AG04449 (cell line): ENCODE results near the gene SUPT3H.

Experiments
- CTCF ChIA-PET: fragments of 350-600 bp; formaldehyde crosslinking; extraction: SDS; loops from one replicate; lab custom pipeline; 2021; ENCODE audit warnings: antibody characterized with exemption; lab: Yijun Ruan, JAX
- POLR2A ChIA-PET: fragments of 400-600, 350-600 bp; formaldehyde crosslinking; extraction: SDS; loops from one replicate; lab custom pipeline; 2020; ENCODE audit warnings: antibody characterized with exemption, inconsistent platforms; lab: Yijun Ruan, JAX
- DNase-seq: peaks from one replicate; pipeline ENCODE4 v3.0.0-alpha.2; 2010; ENCODE audit warnings: low read depth, low spot score
- H3K4me3 ChIP-seq: 2 replicates; pipeline ENCODE4 v1.5.1; 2011; ENCODE audit warnings: low read depth, mild to moderate bottlenecking, control low read depth, low read length
- TF ChIP-seq, protein P1 (sequence below): IDR thresholded peaks from one replicate; pipeline ENCODE4 v1.5.1; 2011; ENCODE audit warnings: mild to moderate bottlenecking, moderate library complexity, low read length, control low read depth, inconsistent platforms; ENCODE audit not compliant: insufficient read depth; ENCODE audit errors: missing control alignments

Gene SUPT3H

DNA sequence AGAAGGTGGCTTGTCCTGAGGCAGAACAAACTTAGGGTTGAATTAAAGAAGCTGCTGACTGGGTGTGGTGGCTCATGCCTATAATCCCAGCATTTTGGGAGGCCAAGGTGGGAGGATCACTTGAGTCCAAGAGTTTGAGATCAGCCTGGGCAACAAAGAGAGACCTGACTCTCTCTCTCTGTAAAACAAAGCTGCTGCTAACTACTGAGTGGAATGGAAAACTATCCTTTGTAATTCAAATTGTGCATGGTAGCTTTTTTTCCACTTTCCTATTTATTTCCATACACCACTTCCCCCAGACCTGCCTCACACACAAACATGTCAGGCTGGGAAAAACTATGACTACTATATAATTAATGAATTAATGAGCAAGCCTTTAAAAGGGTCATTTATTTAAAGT, 553.2 kb downstream of the SUPT3H start:
- DNase-seq: no peak
- no peak overlapping the region for H3K4me3 ChIP-seq
- ChIA-PET POLR2A (no interaction called here), CTCF (interaction anchor here (0.7 to 1.5 kb wide), 3 partner anchors 140 to 167 kb away, joined by 3 to 4 read pairs (median 3); no protein-coding TSS in a partner anchor)
- TF ChIP-seq, protein P1, sequence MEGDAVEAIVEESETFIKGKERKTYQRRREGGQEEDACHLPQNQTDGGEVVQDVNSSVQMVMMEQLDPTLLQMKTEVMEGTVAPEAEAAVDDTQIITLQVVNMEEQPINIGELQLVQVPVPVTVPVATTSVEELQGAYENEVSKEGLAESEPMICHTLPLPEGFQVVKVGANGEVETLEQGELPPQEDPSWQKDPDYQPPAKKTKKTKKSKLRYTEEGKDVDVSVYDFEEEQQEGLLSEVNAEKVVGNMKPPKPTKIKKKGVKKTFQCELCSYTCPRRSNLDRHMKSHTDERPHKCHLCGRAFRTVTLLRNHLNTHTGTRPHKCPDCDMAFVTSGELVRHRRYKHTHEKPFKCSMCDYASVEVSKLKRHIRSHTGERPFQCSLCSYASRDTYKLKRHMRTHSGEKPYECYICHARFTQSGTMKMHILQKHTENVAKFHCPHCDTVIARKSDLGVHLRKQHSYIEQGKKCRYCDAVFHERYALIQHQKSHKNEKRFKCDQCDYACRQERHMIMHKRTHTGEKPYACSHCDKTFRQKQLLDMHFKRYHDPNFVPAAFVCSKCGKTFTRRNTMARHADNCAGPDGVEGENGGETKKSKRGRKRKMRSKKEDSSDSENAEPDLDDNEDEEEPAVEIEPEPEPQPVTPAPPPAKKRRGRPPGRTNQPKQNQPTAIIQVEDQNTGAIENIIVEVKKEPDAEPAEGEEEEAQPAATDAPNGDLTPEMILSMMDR: no peak

DNA sequence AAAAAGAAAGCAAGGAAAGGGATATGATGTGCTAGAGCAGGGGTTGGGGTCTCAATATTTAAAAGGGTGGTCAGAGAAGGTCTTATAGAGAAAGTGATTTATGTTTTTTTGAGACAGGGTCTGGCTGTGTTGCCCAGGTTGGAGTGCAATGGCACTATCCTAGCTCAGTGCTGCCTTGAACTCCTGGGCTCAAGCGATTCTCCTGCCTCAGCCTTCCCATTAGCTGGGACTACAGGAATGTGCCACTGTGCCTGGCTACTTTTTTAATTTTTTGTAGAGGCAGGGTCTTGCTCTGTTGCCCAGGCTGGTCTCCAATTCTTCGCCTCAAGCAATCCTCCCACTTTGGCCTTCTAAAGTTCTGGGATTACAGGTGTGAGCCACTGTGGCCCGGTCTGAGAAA, 557.0 kb downstream of the SUPT3H start:
- H3K4me3 ChIP-seq: no peak overlapping the region
- TF ChIP-seq, protein P1: no peak
- no peak for DNase-seq
- POLR2A ChIA-PET: no interaction called here
- CTCF ChIA-PET: interaction anchor here (1.0 to 1.2 kb wide), 2 partner anchors 20 to 165 kb away, joined by 3 to 4 read pairs; no protein-coding TSS in a partner anchor

DNA sequence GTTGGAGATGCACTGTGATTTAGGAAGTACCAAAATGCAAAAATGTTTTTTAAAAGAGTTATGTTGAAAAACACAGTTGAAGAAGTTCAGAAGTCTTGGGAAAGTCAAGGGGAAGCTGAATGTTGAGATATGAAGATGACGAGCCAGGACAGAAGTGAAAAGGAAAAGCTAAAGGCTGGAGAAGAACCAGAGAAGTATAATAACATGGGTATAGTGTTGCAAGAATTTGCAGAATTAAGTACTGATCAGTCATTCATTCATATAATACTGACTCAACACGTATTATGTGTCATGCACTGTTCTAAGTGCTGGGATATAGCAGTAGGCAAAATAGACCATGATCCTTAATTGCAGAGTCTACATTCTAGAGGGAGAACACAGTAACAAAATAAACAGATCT, 557.4 kb downstream of the SUPT3H start:
- no peak overlapping the region for H3K4me3 ChIP-seq
- TF ChIP-seq, protein P1: no peak
- no peak for DNase-seq
- POLR2A ChIA-PET: no interaction called here
- CTCF ChIA-PET: interaction anchor here (1.0 to 1.2 kb wide), 2 partner anchors 165 to 345 kb away, joined by 3 read pairs; no protein-coding TSS in a partner anchor

DNA sequence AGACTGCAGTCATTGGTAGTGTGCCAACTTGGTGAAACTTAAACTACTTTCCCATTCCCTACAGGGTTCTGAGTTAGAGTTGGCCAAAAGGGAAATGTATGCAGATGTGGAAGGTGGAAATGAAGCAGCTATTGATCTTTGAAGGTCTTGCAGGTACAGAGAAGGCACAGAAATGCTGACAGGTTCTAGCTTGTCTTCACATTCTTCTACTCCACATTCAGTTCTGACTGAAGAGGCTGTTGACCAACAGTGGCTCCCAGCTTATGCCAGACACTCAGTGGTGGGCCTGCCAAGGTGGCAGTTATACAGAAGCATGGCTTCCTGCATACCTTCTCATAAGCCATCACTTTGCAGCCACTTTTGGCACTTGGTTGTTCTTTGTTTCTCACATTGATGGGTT, 566.3 kb downstream of the SUPT3H start:
- TF ChIP-seq, protein P1: no peak
- DNase-seq: no peak
- ChIA-PET CTCF (no interaction called here), POLR2A (no interaction called here)
- no peak overlapping the region for H3K4me3 ChIP-seq

DNA sequence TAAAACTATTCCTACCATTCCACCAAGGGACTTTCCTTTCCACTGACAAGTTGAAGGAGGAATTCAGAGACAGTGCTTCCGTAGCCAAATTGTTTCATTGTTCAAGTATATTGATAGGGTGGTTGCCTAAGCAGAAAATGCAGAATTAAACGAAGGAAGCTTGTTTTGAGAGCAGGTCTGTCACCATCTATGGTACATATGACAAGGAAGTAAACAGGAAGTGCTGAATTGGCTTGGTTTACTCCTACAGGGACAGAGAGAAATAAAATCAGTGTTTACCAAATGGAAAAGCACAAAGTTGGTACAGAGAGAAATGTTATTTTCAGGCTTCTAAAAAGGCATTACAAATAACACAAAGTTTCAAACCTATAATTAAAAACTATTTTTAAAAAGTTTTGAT, 568.5 kb downstream of the SUPT3H start:
- POLR2A ChIA-PET: no interaction called here
- no peak overlapping the region for H3K4me3 ChIP-seq
- TF ChIP-seq, protein P1: no peak
- DNase-seq: no peak
- CTCF ChIA-PET: interaction anchor here (0.7 kb wide), 1 partner anchor 25 kb away, joined by 3 read pairs; no protein-coding TSS in a partner anchor

DNA sequence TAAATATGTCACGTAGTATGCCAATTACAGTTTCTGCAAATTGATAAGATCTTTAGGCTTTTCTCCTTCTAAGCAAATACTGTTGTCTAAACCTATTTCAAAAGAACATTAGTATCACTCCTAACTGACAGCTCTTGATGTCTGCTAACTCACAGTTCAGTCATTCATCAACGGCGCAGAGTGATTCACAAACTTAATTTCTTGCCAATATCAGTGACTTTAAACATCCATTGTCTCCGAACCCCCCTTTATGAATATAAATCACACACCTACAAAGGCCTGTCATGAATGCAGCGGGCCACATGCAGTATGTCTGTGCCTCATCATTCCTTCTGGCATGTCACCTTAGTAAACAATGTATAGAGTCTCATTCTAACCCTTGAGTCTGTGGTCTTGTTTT, 569.6 kb downstream of the SUPT3H start:
- H3K4me3 ChIP-seq: no peak overlapping the region
- no peak for DNase-seq
- CTCF ChIA-PET: interaction anchor here (1.0 kb wide), 1 partner anchor 152 kb away, joined by 3 read pairs; no protein-coding TSS in a partner anchor
- TF ChIP-seq, protein P1: no peak
- POLR2A ChIA-PET: no interaction called here
